OCI-LY1 (cell line): ENCODE measurements around the gene KCNK3.

ENCODE experiments used
- H2AFZ ChIP-seq: fragments of 200-600 bp; sonication (generic), shearing (Covaris generic); 2 replicates; pipeline ENCODE4 v1.6.0; 2014; ENCODE audit warnings: antibody characterized with exemption, mild to moderate bottlenecking, low read length
- H3F3A ChIP-seq: fragments of 200-600 bp; sonication (generic), shearing (Covaris generic); 2 replicates; pipeline ENCODE4 v1.6.0; 2014; ENCODE audit warnings: mild to moderate bottlenecking, antibody characterized with exemption, low read length, moderate library complexity; ENCODE audit not compliant: insufficient read depth
- H3K27ac ChIP-seq: fragments of 200-600 bp; sonication (generic); 2 replicates; pipeline ENCODE4 v1.5.1; 2014; ENCODE audit warnings: low read length, mixed run types, mild to moderate bottlenecking, low read depth; ENCODE audit not compliant: poor library complexity, severe bottlenecking
- H3K27me3 ChIP-seq: fragments of 200-600 bp; sonication (generic); 2 replicates; pipeline ENCODE4 v1.6.0; 2014; ENCODE audit warnings: antibody characterized with exemption, mild to moderate bottlenecking, low read length, moderate library complexity; ENCODE audit not compliant: insufficient read depth
- H3K36me3 ChIP-seq: fragments of 200-600 bp; sonication (generic); 2 replicates; pipeline ENCODE4 v1.6.1; 2014; ENCODE audit warnings: mild to moderate bottlenecking, antibody characterized with exemption, low read length, moderate library complexity, mixed read lengths; ENCODE audit not compliant: insufficient read depth
- H3K4me1 ChIP-seq: fragments of 200-600 bp; sonication (generic); 2 replicates; pipeline ENCODE4 v1.5.1; 2014; ENCODE audit warnings: mild to moderate bottlenecking, low read length, moderate library complexity; ENCODE audit not compliant: insufficient read depth, severe bottlenecking
- H3K4me2 ChIP-seq: fragments of 200-600 bp; sonication (generic), shearing (Covaris generic); 2 replicates; pipeline ENCODE4 v1.6.1; 2014; ENCODE audit warnings: low read length
- H3K4me3 ChIP-seq: fragments of 200-600 bp; sonication (generic); 2 replicates; pipeline ENCODE4 v1.5.1; 2014; ENCODE audit warnings: low read length, low read depth, mild to moderate bottlenecking, mixed read lengths; ENCODE audit not compliant: poor library complexity, severe bottlenecking
- H3K79me2 ChIP-seq: fragments of 200-600 bp; shearing (Covaris generic); 2 replicates; pipeline ENCODE4 v1.6.1; 2016; ENCODE audit warnings: mixed run types, low read length, mixed read lengths; ENCODE audit not compliant: insufficient read depth
- H3K9ac ChIP-seq: fragments of 200-600 bp; sonication (generic), shearing (Covaris generic); 2 replicates; pipeline ENCODE4 v1.6.1; 2014; ENCODE audit warnings: mild to moderate bottlenecking, low read length, mixed read lengths
- H3K9me2 ChIP-seq: fragments of 200-600 bp; sonication (generic), shearing (Covaris generic); 2 replicates; pipeline ENCODE4 v1.6.1; 2014; ENCODE audit warnings: low read depth, mild to moderate bottlenecking, low read length, mixed read lengths
- H3K9me3 ChIP-seq: fragments of 200-600 bp; shearing (Covaris generic); 2 replicates; pipeline ENCODE4 v1.6.1; 2014; ENCODE audit warnings: low read length, mixed read lengths
- H4K20me1 ChIP-seq: fragments of 200-600 bp; sonication (generic), shearing (Covaris generic); 2 replicates; pipeline ENCODE4 v1.6.0; 2016; ENCODE audit warnings: mild to moderate bottlenecking, low read length; ENCODE audit not compliant: insufficient read depth
- EZH2 ChIP-seq: fragments of 200-600 bp; sonication (generic), shearing (Covaris generic); IDR thresholded peaks from 2 replicates; pipeline ENCODE4 v1.8.0; 2017; ENCODE audit warnings: borderline replicate concordance, mixed run types, mild to moderate bottlenecking, antibody characterized with exemption, low read length, moderate library complexity, mixed read lengths
- TF ChIP-seq, protein P1 (sequence below): fragments of 200-600 bp; sonication (generic), shearing (Covaris generic); IDR thresholded peaks from 2 replicates; pipeline ENCODE4 v1.5.1; 2017; ENCODE audit warnings: mild to moderate bottlenecking, antibody characterized with exemption, low read length, moderate library complexity, mixed read lengths

KCNK3 gene

GRCh38 chr2:26705126-26705525 lies 12.6 kb downstream of the KCNK3 start:
- H3K9me3 ChIP-seq: no peaks in the 10 kb centered on the region
- no peaks in the 10 kb centered on the region for H3K4me1 ChIP-seq
- H3K4me2 ChIP-seq: no peak overlapping the region

DNA sequence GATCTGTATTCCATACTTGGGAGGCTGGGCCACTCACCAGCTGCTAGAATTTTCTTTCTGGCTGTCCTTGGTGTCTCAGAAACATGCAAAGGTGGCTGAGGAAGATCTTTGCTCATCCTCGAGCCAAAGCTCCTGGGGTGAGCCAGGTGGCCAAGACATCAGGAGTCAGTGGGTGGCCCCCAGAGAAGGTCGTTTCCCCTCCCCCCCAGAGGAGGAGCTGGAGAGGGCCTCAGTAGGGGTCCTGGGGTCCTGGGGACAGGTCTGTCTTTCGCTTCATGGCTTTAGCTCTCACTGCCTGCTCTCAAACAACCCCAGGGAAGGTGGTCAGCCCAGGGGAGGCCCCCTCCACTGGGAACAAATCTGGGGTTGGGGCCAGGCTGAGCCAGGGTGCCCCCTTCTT lies 13.6 kb downstream of the KCNK3 start:
- H3K4me2 ChIP-seq: no peak overlapping the region
- no peaks in the 10 kb centered on the region for H3K9me3 ChIP-seq
- no peak overlapping the region for H3K4me3 ChIP-seq
- H3K79me2 ChIP-seq: no peaks in the 10 kb centered on the region
- H3F3A ChIP-seq: no peaks in the 10 kb centered on the region
- no peak overlapping the region for H3K9ac ChIP-seq
- no peak for TF ChIP-seq EZH2
- TF ChIP-seq, protein P1, sequence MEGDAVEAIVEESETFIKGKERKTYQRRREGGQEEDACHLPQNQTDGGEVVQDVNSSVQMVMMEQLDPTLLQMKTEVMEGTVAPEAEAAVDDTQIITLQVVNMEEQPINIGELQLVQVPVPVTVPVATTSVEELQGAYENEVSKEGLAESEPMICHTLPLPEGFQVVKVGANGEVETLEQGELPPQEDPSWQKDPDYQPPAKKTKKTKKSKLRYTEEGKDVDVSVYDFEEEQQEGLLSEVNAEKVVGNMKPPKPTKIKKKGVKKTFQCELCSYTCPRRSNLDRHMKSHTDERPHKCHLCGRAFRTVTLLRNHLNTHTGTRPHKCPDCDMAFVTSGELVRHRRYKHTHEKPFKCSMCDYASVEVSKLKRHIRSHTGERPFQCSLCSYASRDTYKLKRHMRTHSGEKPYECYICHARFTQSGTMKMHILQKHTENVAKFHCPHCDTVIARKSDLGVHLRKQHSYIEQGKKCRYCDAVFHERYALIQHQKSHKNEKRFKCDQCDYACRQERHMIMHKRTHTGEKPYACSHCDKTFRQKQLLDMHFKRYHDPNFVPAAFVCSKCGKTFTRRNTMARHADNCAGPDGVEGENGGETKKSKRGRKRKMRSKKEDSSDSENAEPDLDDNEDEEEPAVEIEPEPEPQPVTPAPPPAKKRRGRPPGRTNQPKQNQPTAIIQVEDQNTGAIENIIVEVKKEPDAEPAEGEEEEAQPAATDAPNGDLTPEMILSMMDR: no peak
- no peak overlapping the region for H2AFZ ChIP-seq
- no peaks in the 10 kb centered on the region for H3K36me3 ChIP-seq
- no peak overlapping the region for H3K27ac ChIP-seq
- H3K27me3 ChIP-seq: peaks cover 3% of the 10 kb centered on the region; the same call in 1 of the 2 replicates
- H3K9me2 ChIP-seq: no peaks in the 10 kb centered on the region
- H4K20me1 ChIP-seq: no peaks in the 10 kb centered on the region
- H3K4me1 ChIP-seq: no peaks in the 10 kb centered on the region

More at GRCh38 chr2:26705126-26705525, 12.6 kb downstream of the KCNK3 start:
- peaks cover 3% of the 10 kb centered on the region; the same call in 1 of the 2 replicates for H3K27me3 ChIP-seq
- TF ChIP-seq EZH2: no peak
- TF ChIP-seq, protein P1: no peak
- H3K79me2 ChIP-seq: no peaks in the 10 kb centered on the region
- no peaks in the 10 kb centered on the region for H3K9me2 ChIP-seq
- no peaks in the 10 kb centered on the region for H3F3A ChIP-seq
- no peaks in the 10 kb centered on the region for H3K36me3 ChIP-seq
- no peak overlapping the region for H3K9ac ChIP-seq
- H3K27ac ChIP-seq: no peak overlapping the region
- H2AFZ ChIP-seq: no peak overlapping the region
- H4K20me1 ChIP-seq: no peaks in the 10 kb centered on the region
- H3K4me3 ChIP-seq: no peak overlapping the region

DNA sequence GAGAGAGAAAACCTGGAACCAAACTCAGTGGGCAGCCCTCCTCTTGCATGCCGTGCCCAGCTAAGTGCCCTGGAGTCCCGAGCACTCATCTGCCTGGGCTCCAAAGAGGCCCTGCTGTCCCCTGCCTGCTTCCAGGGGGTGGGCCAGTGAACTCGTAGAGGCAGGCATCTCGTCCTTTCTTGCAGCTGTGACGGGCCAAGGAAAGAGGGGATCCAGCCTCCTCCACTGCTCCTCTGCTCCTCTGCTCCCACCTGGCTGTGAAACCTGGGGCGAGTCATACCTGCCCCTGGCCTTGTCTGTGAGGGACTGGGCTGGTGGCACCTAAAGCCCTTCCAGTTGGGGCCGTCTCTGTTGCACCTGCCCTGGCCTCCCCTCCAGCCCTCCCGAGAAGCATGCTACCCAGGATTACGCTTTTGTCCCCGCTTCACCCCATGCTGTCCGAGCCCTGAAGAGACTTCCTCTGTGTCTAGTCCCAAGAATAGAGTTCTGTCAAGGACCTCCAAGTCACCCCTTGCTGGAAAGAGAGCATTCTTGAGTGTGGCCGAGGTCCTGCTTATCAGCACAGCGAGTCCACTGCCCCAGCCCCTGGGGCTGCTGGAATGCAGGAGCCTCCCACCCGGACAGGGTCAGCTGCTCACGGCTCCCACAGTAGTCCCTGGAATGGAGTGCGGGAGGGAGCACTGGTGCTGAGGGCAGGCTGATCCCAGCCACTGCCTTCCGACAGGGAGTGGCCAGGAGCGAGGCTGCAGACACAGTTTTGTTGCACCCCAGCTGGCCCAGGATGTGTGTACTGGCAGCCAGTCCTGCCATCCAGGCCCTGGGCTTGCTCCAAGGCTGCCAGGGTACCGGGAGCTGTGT lies 14.3 kb downstream of the KCNK3 start:
- no peaks in the 10 kb centered on the region for H3K9me3 ChIP-seq
- H4K20me1 ChIP-seq: no peaks in the 10 kb centered on the region
- H3K27ac ChIP-seq: no peak overlapping the region
- no peaks in the 10 kb centered on the region for H3K4me1 ChIP-seq
- peaks cover 3% of the 10 kb centered on the region; the same call in 1 of the 2 replicates for H3K27me3 ChIP-seq
- no peak overlapping the region for H3K4me2 ChIP-seq
- H3K9ac ChIP-seq: no peak overlapping the region
- no peak overlapping the region for H2AFZ ChIP-seq
- H3K36me3 ChIP-seq: no peaks in the 10 kb centered on the region
- TF ChIP-seq EZH2: no peak
- TF ChIP-seq, protein P1: no peak
- no peaks in the 10 kb centered on the region for H3F3A ChIP-seq
- H3K79me2 ChIP-seq: no peaks in the 10 kb centered on the region
- no peak overlapping the region for H3K4me3 ChIP-seq
- H3K9me2 ChIP-seq: no peaks in the 10 kb centered on the region
